Testis (tissue), 2 donors: ENCODE data around the gene KIF2A.

Source experiments
- POLR2A ChIP-seq: fragments of 450-650 bp; IDR thresholded peaks from one replicate; pipeline ENCODE4 v1.6.1; 2017; ENCODE audit warnings: antibody characterized with exemption, mild to moderate bottlenecking, moderate library complexity
- TF ChIP-seq, protein P1 (sequence below), 3 experiments: fragments of 450-650 bp in 2 of 3; fragments of 200-600 bp in 1 of 3; sonication (generic) in 1 of 3; IDR thresholded peaks; one replicate each; pipeline ENCODE4 v1.5.1; 2016 to 2019; ENCODE audit warnings: antibody characterized with exemption in 3 of 3, mild to moderate bottlenecking in 2 of 3, moderate library complexity in 1 of 3

DNA sequence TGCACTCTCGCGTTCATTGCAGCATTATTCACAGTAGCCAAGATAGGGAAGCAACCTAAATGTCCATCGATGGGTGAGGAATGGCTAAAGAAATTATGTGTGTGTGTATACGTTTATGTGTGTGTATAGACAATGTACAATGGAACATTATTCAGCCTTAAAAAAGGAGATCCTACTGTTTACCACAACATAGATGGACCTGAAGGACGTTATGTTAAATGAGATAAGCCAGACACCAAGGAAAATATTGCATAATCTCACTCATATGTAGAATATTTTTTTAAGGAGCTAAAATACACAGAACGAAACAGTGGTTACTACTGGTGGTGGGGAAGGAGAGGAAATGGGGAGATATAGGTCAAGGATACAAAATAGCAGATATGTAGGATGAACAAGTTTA, 2.4 kb downstream of the KIF2A start:
- TF ChIP-seq, protein P1, sequence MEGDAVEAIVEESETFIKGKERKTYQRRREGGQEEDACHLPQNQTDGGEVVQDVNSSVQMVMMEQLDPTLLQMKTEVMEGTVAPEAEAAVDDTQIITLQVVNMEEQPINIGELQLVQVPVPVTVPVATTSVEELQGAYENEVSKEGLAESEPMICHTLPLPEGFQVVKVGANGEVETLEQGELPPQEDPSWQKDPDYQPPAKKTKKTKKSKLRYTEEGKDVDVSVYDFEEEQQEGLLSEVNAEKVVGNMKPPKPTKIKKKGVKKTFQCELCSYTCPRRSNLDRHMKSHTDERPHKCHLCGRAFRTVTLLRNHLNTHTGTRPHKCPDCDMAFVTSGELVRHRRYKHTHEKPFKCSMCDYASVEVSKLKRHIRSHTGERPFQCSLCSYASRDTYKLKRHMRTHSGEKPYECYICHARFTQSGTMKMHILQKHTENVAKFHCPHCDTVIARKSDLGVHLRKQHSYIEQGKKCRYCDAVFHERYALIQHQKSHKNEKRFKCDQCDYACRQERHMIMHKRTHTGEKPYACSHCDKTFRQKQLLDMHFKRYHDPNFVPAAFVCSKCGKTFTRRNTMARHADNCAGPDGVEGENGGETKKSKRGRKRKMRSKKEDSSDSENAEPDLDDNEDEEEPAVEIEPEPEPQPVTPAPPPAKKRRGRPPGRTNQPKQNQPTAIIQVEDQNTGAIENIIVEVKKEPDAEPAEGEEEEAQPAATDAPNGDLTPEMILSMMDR (IDR thresholded peaks at IDR 0.05), result no peak
- TF ChIP-seq POLR2A, result no peak
